ENCODE data around the gene PTGER1.
A peak's percentile ranks its signal among the peaks of the same experiment; 100 is the strongest.

DNA sequence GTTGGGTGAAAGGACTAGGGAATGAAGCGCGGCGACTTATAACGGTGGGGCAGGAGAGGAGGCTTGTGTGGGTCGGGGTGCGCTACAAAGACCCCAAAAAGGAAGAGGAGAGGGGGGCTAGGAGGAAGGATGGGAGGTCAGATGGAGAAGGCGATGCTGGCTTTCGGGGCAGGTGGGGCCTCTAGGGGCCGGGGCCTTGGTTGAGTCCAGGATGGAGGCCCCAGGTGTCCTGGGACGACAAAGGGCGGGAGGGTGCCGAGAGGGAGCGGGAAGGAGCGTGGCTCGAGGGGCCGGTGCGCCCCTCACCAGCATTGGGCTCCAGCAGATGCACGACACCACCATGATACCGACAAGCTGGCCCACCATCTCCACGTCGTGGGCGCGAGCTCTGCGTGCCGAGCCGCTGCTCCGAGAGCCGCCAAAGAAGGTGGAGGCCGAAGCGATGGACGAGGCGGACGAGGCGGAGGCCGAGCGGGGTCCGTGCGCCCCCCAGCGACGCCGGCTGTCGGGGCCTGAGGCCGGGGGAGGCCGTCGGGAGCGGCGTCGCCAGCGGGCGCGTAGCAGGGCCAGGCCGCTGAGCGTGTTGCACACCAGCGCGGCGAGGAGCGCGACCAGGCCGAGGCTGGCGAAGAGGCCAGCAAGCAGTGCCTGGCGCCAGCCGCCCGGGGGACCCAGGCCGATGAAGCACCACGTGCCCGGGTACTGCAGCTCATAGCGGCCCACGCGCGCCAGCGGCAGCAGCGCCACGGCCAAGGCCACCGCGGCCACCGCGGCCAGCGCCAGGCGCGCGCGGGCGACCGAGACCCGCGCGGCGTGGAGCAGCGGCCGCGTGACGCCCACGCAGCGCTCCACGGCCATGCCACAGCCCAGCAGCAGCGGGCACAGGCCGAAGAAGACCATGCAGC, 1.8 kb downstream of the PTGER1 start:
- no peak for TF ChIP-seq POLR2A (IDR thresholded peaks at IDR 0.05)
- TF ChIP-seq, protein P1, sequence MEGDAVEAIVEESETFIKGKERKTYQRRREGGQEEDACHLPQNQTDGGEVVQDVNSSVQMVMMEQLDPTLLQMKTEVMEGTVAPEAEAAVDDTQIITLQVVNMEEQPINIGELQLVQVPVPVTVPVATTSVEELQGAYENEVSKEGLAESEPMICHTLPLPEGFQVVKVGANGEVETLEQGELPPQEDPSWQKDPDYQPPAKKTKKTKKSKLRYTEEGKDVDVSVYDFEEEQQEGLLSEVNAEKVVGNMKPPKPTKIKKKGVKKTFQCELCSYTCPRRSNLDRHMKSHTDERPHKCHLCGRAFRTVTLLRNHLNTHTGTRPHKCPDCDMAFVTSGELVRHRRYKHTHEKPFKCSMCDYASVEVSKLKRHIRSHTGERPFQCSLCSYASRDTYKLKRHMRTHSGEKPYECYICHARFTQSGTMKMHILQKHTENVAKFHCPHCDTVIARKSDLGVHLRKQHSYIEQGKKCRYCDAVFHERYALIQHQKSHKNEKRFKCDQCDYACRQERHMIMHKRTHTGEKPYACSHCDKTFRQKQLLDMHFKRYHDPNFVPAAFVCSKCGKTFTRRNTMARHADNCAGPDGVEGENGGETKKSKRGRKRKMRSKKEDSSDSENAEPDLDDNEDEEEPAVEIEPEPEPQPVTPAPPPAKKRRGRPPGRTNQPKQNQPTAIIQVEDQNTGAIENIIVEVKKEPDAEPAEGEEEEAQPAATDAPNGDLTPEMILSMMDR (IDR thresholded peaks at IDR 0.05), result peak in 1 of 4 experiments; percentile 10
- TF ChIP-seq POLR2AphosphoS5 (IDR thresholded peaks at IDR 0.05), result no peak

Measured in gastroesophageal sphincter (tissue), 3 donors.